Type B pancreatic cell (in vitro differentiated cells): ENCODE measurements around the gene AJAP1. TPM values are rescaled to one million over a fixed set of nuclear protein-coding genes. Genes with fewer than 3 reads are reported as not detected.

Experiments
- DNase-seq: peaks from one replicate; pipeline ENCODE4 v3.0.0; 2021; ENCODE audit warnings: mixed read lengths; ENCODE audit not compliant: unreplicated experiment; ENCODE audit errors: extremely low spot score
- H3K27ac Mint-ChIP-seq: 2 replicates; pipeline ENCODE4 v1.8.0; 2021; ENCODE audit warnings: mild to moderate bottlenecking, mixed read lengths
- H3K27me3 Mint-ChIP-seq: 2 replicates; pipeline ENCODE4 v1.8.0; 2021; ENCODE audit warnings: mixed read lengths
- H3K36me3 Mint-ChIP-seq: 2 replicates; pipeline ENCODE4 v1.8.0; 2021; ENCODE audit warnings: mixed read lengths
- H3K4me1 Mint-ChIP-seq: one replicate; pipeline ENCODE4 v1.8.0; 2021; ENCODE audit warnings: mixed read lengths; ENCODE audit not compliant: unreplicated experiment
- H3K4me3 Mint-ChIP-seq: 2 replicates; pipeline ENCODE4 v1.8.0; 2021; ENCODE audit warnings: mild to moderate bottlenecking, mixed read lengths
- H3K9me3 Mint-ChIP-seq: 2 replicates; pipeline ENCODE4 v1.8.0; 2021; ENCODE audit warnings: mixed read lengths
- total RNA-seq: library from RNA; stranded (reverse); gene quantifications from 2 replicates; pipeline ENCODE4 v1.2.1, GENCODE V29; 2021; ENCODE audit warnings: low replicate concordance
- TF ChIP-seq, protein P1 (sequence below): fragments of 200-600 bp; sonication (generic); conservative IDR thresholded peaks from 2 replicates; pipeline ENCODE4 v1.5.0; 2021; ENCODE audit warnings: antibody characterized with exemption, mild to moderate bottlenecking

AJAP1 gene
- total RNA-seq, 1 donor from 2014 or later: 9.5 TPM

- H3K27ac Mint-ChIP-seq: no peak overlapping the region
- no peak for DNase-seq
- peaks cover 10% of the 10 kb centered on the region for H3K36me3 Mint-ChIP-seq
- peaks cover 24% of the 10 kb centered on the region for H3K27me3 Mint-ChIP-seq
- peaks cover 5% of the 10 kb centered on the region for H3K9me3 Mint-ChIP-seq
- H3K4me1 Mint-ChIP-seq: peaks cover 22% of the 10 kb centered on the region
- H3K4me3 Mint-ChIP-seq: no peak overlapping the region
- TF ChIP-seq, protein P1, sequence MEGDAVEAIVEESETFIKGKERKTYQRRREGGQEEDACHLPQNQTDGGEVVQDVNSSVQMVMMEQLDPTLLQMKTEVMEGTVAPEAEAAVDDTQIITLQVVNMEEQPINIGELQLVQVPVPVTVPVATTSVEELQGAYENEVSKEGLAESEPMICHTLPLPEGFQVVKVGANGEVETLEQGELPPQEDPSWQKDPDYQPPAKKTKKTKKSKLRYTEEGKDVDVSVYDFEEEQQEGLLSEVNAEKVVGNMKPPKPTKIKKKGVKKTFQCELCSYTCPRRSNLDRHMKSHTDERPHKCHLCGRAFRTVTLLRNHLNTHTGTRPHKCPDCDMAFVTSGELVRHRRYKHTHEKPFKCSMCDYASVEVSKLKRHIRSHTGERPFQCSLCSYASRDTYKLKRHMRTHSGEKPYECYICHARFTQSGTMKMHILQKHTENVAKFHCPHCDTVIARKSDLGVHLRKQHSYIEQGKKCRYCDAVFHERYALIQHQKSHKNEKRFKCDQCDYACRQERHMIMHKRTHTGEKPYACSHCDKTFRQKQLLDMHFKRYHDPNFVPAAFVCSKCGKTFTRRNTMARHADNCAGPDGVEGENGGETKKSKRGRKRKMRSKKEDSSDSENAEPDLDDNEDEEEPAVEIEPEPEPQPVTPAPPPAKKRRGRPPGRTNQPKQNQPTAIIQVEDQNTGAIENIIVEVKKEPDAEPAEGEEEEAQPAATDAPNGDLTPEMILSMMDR: no peak
These were observed 59.3 kb downstream of the AJAP1 start for GRCh38 chr1:4713669-4714068.

DNA sequence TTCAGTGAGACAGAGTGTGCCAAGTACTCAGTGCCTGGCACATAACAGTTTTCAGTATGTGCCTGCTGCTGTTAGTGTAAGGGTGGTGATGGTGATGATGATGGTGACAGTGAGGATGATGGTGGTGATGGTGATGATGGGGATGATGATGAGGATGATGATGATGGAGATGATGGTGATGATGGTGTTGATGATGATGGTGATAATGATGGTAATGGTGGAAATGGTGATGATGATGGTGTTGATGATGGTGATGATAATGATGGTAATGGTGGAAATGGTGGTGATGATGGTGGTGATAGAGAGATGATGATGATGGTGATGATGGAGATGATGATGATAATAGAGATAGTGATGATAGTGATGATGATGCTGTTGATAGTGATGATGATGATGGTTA is 62.0 kb downstream of the AJAP1 start:
- TF ChIP-seq, protein P1: no peak
- Mint-ChIP-seq H3K27ac (no peak overlapping the region), H3K4me1 (peaks cover 3% of the 10 kb centered on the region), H3K27me3 (peaks cover 13% of the 10 kb centered on the region), H3K4me3 (no peak overlapping the region), H3K9me3 (peaks cover 5% of the 10 kb centered on the region), H3K36me3 (peaks cover 10% of the 10 kb centered on the region)
- DNase-seq: no peak

DNA sequence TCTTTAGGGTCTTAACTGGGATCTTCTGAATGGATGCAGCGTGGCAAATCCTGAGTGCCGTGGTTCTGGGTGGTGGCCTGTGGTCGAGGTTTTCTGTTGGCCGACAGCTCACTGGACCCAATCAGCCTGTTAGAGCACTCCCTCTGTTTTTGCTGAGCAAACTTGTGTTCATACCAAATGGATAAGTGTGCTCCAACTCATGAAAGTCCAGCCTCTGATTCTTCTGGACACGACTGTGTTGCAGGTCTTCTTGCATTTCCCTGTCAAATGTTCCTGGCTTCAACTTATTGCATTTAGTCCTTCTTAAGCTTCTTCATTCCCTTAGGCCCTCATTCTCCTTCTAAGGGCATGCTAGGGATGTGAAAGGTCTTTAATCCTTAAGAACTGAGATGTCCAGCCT is 63.7 kb downstream of the AJAP1 start:
- no peak overlapping the region for H3K4me3 Mint-ChIP-seq
- H3K27ac Mint-ChIP-seq: no peak overlapping the region
- H3K9me3 Mint-ChIP-seq: peaks cover 5% of the 10 kb centered on the region
- TF ChIP-seq, protein P1: no peak
- H3K4me1 Mint-ChIP-seq: peaks cover 3% of the 10 kb centered on the region
- peaks cover 10% of the 10 kb centered on the region for H3K36me3 Mint-ChIP-seq
- no peak for DNase-seq
- peaks cover 8% of the 10 kb centered on the region for H3K27me3 Mint-ChIP-seq

- H3K4me1 Mint-ChIP-seq: no peaks in the 10 kb centered on the region
- H3K4me3 Mint-ChIP-seq: no peak overlapping the region
- no peaks in the 10 kb centered on the region for H3K9me3 Mint-ChIP-seq
- peaks cover 3% of the 10 kb centered on the region for H3K27me3 Mint-ChIP-seq
- H3K36me3 Mint-ChIP-seq: no peaks in the 10 kb centered on the region
- DNase-seq: no peak
- H3K27ac Mint-ChIP-seq: no peak overlapping the region
- TF ChIP-seq, protein P1: no peak
These were observed 68.7 kb downstream of the AJAP1 start for GRCh38 chr1:4723106-4723505.

GRCh38 chr1:4724001-4724400 is 69.6 kb downstream of the AJAP1 start:
- no peak overlapping the region for H3K27ac Mint-ChIP-seq
- H3K9me3 Mint-ChIP-seq: no peaks in the 10 kb centered on the region
- H3K4me3 Mint-ChIP-seq: no peak overlapping the region
- TF ChIP-seq, protein P1: no peak
- no peaks in the 10 kb centered on the region for H3K36me3 Mint-ChIP-seq
- peaks cover 3% of the 10 kb centered on the region for H3K27me3 Mint-ChIP-seq
- no peaks in the 10 kb centered on the region for H3K4me1 Mint-ChIP-seq
- DNase-seq: no peak

GRCh38 chr1:4724695-4725250 is 70.4 kb downstream of the AJAP1 start:
- TF ChIP-seq, protein P1: no peak
- no peak for DNase-seq
- Mint-ChIP-seq H3K4me1 (peaks cover 4% of the 10 kb centered on the region), H3K4me3 (no peak overlapping the region), H3K27me3 (peaks cover 2% of the 10 kb centered on the region), H3K36me3 (no peaks in the 10 kb centered on the region), H3K27ac (no peak overlapping the region), H3K9me3 (no peaks in the 10 kb centered on the region)
